Mesodermal cell (in vitro differentiated cells): ENCODE results near the gene SLC9A3. TPM values are rescaled to one million over a fixed set of nuclear protein-coding genes. Genes with fewer than 3 reads are reported as not detected.

Experiments
- H3K27ac ChIP-seq: 2 replicates; pipeline ENCODE4 v1.7.0; 2013; ENCODE audit warnings: mild to moderate bottlenecking, low read depth, low read length, moderate library complexity; ENCODE audit not compliant: severe bottlenecking
- H3K36me3 ChIP-seq: 2 replicates; pipeline ENCODE4 v1.7.1; 2013; ENCODE audit warnings: mild to moderate bottlenecking, low read length, moderate library complexity; ENCODE audit not compliant: control insufficient read depth, insufficient read depth
- H3K4me1 ChIP-seq: one replicate; pipeline ENCODE4 v1.7.1; 2013; ENCODE audit warnings: mild to moderate bottlenecking, low read length; ENCODE audit not compliant: insufficient read depth, control insufficient read depth, poor library complexity, severe bottlenecking
- H3K4me3 ChIP-seq: 2 replicates; pipeline ENCODE4 v1.7.0; 2013; ENCODE audit warnings: low read length, control low read depth, mild to moderate bottlenecking; ENCODE audit not compliant: insufficient read depth, poor library complexity, severe bottlenecking; ENCODE audit errors: extremely low read depth
- H3K9me3 ChIP-seq: 2 replicates; pipeline ENCODE4 v1.7.1; 2013; ENCODE audit warnings: mild to moderate bottlenecking, low read length, moderate library complexity; ENCODE audit not compliant: control insufficient read depth
- WGBS, 2 experiments: methylation state at CpG; one replicate each; pipeline ENCODE4 v1.1.5; 2013; ENCODE audit warnings: missing lambda C conversion rate in 2 of 2; ENCODE audit not compliant: insufficient coverage in 2 of 2; 5-methylcytosine and 5-hydroxymethylcytosine counted together
- polyA plus RNA-seq, 2 experiments: library from polyadenylated mRNA; stranded (reverse); fragments of 50-300 nt; gene quantifications; one replicate each; pipeline ENCODE4 v1.2.3, GENCODE V29; 2013

SLC9A3 gene
- polyA plus RNA-seq (2013, experiment 1 of 2): 1.1 TPM
- 0.86 TPM for polyA plus RNA-seq (2013, experiment 2 of 2)

DNA sequence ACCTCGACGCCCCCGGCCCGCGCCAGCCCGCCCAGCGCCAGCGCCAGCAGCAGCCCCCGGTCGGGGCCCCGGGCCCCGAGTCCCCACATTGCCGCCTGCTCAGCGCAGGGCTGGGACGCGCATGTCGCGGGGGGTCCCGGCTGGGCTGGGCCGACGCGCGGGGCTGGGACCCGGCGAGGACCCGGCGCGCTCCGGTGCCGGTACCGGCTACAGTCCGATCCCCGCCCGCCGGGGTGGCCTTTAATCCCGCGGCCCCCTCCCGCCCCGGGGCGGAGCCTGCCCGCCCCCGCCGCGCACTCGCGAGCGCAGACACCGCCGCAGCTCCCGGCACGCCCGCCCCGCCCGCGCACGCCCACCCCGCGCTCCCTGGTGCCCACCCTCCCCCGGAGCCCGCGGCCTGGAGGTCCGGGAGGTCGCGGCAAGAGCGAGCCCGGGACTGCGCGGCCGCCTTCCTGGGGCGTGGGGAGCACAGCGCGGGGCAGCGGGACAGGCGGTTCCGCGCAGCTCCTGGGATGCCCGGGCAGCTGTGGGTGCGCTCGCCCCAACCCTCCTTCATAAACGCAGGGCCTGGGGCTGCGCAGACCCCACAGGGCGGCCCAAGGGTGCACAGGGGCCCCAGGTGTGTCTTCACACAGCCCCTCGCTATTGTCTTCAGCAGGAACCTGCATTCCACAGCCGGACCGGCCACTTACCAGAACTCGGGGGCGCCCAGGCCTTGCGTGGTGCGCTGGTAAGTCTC, at the start of gene SLC9A3:
Gene SLC9A3, minus strand, starts transcription at position 216 of the 739 bp plus-strand sequence.
- Histone ChIP-seq H3K4me1 (peaks cover 13% of the 10 kb centered on the region), H3K36me3 (no peaks in the 10 kb centered on the region), H3K4me3 (peak within 1 kb of the TSS; percentile 21), H3K27ac (no peak within 1 kb of the TSS), H3K9me3 (no peaks in the 10 kb centered on the region)
- WGBS, 2 experiments: 6 to 7% methylated on average over 50 to 71 of the region's 89 CpGs

DNA sequence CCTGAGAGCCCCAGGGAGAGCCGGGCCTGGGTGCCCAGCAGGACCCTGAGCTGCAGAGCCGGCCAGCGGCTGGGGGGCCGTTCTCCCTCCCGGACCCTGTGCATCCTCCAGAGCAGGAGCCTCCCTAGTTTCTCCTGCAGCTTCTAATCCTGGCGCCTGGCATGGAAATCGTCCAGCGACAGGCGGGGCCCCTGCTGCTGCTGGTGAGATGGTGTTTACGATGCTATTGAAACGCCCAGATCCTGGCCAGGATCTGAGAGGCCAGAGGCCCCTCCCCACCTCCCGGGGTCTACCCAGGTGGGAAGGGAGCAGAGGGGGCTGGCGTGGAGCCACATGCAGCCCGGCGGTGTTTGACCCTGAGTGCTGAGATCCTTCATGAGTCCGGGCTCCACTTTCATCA, 49.7 kb upstream of the SLC9A3 start:
- WGBS, 2 experiments: 87 to 90% methylated on average over 16 of the region's 16 CpGs
- no peaks in the 10 kb centered on the region for H3K4me1 ChIP-seq
- no peaks in the 10 kb centered on the region for H3K36me3 ChIP-seq
- no peak overlapping the region for H3K27ac ChIP-seq
- no peak overlapping the region for H3K4me3 ChIP-seq
- no peaks in the 10 kb centered on the region for H3K9me3 ChIP-seq

DNA sequence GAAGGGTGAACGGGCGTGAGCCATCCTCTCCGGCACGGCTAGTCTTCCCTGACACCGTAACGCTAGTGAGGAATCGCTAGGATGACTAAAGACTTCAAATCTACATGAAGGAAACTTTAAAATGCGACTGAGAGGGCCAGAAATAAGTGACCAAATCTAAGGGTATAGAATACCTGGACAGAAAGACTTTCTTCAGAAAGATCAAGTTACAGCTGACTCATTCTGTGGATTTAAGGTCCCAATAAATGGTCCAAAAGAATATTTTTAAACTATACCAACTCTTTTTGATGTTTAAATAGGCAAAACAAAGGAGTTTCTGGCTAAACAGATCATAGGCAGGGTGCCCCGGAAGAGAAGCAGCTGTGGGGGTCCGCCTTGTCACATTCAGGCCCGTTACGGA, 49.0 kb upstream of the SLC9A3 start:
- Histone ChIP-seq H3K4me3 (no peak overlapping the region), H3K36me3 (no peaks in the 10 kb centered on the region), H3K9me3 (no peaks in the 10 kb centered on the region), H3K27ac (no peak overlapping the region), H3K4me1 (no peaks in the 10 kb centered on the region)
- WGBS, 2 experiments: 93% methylated on average over 11 of the region's 12 CpGs

DNA sequence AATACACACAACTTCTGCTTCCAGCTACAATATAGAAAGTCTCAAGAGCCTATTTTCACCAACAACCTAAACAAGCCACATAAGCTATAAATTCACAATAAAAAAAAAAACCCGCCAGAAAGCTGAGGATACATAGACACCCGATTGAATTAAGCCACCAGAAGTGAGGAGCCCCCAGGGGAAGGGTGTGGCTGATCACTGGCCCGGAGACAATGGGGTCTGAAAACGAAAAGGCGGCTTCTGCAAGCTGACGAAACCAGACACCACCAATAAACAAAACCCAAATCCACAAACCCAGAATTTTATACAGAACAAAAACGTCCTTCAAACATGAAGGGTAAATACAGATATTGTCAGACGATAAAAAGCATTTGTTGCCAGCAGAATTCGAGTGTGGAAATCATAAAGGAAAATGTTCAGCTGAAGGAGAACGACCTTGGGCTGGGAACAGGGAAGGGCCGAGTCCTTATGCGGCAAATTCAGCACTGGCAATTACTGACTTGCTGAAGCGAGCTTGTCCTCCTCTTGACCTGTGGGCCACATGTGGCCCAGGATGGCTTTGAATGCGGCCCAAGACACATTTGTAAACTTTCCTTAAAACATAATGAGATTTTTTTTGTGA, 48.3 kb upstream of the SLC9A3 start:
- Histone ChIP-seq H3K36me3 (no peaks in the 10 kb centered on the region), H3K9me3 (no peaks in the 10 kb centered on the region), H3K27ac (no peak overlapping the region), H3K4me3 (no peak overlapping the region), H3K4me1 (no peaks in the 10 kb centered on the region)
- 78 to 93% methylated on average over 7 to 11 of the region's 14 CpGs for WGBS, 2 experiments

DNA sequence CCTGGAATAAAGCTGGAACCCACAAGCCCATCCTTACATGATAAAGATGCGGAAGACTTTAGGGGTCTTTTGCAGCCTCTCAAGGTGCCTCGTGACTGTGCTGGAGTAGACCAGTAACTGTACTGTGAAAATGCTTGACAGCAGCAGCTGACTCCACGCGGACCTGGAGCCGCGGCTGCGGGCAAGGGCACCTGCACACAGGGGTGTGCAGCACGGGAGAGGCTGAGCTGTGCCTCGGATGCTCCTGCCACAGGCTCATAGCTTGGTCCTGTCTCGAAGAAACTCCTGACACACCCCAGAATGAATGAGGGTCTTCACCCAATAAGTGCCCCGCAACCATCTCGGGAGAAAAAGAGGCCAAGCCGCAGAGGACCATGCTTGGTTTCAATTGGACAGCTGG, 47.5 kb upstream of the SLC9A3 start:
- Histone ChIP-seq H3K4me3 (no peak overlapping the region), H3K9me3 (no peaks in the 10 kb centered on the region), H3K4me1 (no peaks in the 10 kb centered on the region), H3K36me3 (no peaks in the 10 kb centered on the region), H3K27ac (no peak overlapping the region)
- WGBS, 2 experiments: 92 to 97% methylated on average over 13 of the region's 13 CpGs

DNA sequence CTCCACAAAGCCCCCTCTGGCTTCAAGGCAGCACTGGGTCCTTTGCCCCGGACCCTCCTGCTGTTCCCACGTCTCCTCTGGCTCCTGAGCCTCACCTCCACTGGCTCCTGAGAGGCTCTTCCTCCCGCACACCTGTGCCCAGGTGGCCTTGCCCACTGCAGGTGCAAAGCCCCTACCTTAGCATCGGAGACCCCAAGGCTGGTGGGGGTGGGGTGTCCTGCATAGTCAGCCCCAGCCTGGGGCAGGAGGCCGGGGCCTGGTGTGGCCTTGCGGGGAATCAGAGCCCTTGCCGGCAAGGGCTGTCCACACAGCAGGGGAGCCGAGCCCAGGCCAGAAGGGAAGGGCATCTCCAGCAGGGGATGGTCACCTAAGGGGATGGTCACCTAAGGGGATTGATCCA, 46.6 kb upstream of the SLC9A3 start:
- Histone ChIP-seq H3K36me3 (no peaks in the 10 kb centered on the region), H3K4me3 (no peak overlapping the region), H3K4me1 (no peaks in the 10 kb centered on the region), H3K9me3 (no peaks in the 10 kb centered on the region), H3K27ac (no peak overlapping the region)
- 82 to 90% methylated on average over 4 to 7 of the region's 8 CpGs for WGBS, 2 experiments

DNA sequence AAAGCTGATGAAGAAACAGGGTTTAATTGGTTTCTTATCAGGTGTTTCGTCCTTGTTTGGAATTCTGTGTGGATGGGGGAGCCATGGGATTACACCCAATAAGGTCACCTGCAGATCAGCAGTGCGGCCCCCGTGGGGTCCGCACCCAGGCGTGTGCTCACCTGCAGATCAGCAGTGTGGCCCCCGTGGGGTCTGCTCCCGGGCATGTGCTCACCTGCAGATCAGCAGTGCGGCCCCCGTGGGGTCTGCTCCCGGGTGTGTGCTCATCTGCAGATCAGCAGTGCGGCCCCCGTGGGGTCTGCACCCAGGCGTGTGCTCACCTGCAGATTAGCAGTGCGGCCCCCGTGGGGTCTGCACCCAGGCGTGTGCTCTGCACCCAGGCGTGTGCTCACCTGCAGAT, 46.2 kb upstream of the SLC9A3 start:
- no peaks in the 10 kb centered on the region for H3K36me3 ChIP-seq
- H3K4me1 ChIP-seq: no peaks in the 10 kb centered on the region
- no peaks in the 10 kb centered on the region for H3K9me3 ChIP-seq
- WGBS, 2 experiments: 90 to 91% methylated on average over 14 to 17 of the region's 17 CpGs
- no peak overlapping the region for H3K4me3 ChIP-seq
- no peak overlapping the region for H3K27ac ChIP-seq

DNA sequence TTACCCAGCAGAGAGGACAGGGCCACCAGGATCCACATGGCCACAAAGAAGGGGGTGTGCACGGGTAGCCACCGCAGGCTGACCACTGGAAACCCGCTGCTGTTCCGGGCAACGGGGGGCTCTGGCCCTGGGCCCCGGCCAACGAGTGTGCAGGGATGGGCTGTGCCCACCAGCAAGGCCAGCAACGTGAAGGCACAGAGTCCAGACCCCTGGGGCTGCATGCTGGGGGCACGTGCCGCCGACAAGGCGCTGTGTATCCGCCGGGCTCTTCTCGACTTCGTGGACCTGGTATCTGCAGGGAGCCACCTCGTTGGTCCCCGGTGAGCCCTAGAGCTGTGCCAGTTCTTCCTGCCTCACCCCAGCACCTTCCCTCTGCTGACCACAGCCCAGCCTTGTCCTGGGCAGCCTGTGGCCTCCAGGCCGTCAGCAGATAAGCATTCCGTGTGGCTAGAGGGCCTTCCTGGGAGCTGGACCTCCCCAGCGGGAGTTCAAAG, 45.7 kb upstream of the SLC9A3 start:
- Histone ChIP-seq H3K9me3 (no peaks in the 10 kb centered on the region), H3K4me1 (no peaks in the 10 kb centered on the region), H3K36me3 (no peaks in the 10 kb centered on the region), H3K4me3 (no peak overlapping the region), H3K27ac (no peak overlapping the region)
- WGBS, 2 experiments: 92% methylated on average over 20 of the region's 21 CpGs

DNA sequence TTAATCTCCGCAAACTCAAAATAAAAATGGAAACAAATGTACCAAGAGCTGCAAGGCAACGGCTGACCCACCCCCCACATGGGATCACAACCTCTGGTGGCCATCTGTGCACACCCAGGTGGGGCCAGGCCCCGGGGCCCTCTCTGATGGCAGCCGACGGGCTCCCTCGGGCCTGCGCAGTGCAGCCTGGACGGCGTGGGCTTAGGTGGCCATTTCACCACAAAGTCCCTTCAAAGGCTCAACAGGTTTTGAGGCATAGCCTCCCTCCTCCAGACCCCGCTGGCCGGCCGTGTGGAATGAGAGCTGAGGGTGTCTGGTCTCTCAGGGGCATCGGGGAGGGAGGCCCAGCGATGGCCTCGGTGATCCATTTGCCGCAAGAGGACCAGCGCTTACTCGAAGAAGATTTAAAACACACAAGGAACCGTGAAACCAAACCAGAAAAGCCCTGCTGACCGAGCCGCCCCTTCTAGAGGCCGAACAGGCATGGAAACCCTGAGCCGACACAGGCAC, 45.2 kb upstream of the SLC9A3 start:
- no peak overlapping the region for H3K27ac ChIP-seq
- WGBS, 2 experiments: 94% methylated on average over 22 to 23 of the region's 23 CpGs
- H3K4me1 ChIP-seq: no peaks in the 10 kb centered on the region
- no peak overlapping the region for H3K4me3 ChIP-seq
- no peaks in the 10 kb centered on the region for H3K9me3 ChIP-seq
- H3K36me3 ChIP-seq: no peaks in the 10 kb centered on the region

DNA sequence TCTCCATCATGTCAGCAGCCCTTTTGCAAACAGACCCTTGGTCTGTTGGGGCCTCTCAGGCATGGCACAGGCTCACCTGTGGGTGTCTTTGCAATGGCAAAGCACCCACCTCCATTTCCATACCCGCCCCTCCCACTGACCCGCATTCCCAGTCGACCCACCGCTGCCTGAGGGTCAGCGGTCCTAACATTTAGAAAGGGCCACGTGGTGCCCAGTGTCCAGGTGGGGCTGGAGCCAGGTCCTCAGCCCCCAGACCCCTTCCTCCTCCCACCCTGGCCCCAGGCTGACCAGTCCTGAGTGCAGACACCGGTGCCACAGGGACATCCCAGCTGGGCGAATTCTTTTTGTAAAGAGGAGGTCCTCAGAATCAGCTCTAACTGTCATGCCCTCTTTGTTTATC, 44.6 kb upstream of the SLC9A3 start:
- WGBS, 2 experiments: 86 to 89% methylated on average over 6 to 8 of the region's 8 CpGs
- no peaks in the 10 kb centered on the region for H3K4me1 ChIP-seq
- no peak overlapping the region for H3K4me3 ChIP-seq
- H3K27ac ChIP-seq: no peak overlapping the region
- H3K9me3 ChIP-seq: no peaks in the 10 kb centered on the region
- no peaks in the 10 kb centered on the region for H3K36me3 ChIP-seq
